Activated CD8-positive, alpha-beta memory T cell treated with anti-CD3 and anti-CD28 coated beads, Interleukin-2, amount 50 U/mL, for 48 hours (primary cell): Measurements from ENCODE around the gene PRPF6.

Experiments used
- DNase-seq: peaks from one replicate; pipeline ENCODE4 v3.0.0-alpha.2; 2020

PRPF6 gene

GRCh38 chr20:64067733-64068307 is 86.9 kb downstream of the PRPF6 start:
- DNase-seq, result no peak

GRCh38 chr20:64068386-64069208 is 87.7 kb downstream of the PRPF6 start:
- DNase-seq, result no peak

DNA sequence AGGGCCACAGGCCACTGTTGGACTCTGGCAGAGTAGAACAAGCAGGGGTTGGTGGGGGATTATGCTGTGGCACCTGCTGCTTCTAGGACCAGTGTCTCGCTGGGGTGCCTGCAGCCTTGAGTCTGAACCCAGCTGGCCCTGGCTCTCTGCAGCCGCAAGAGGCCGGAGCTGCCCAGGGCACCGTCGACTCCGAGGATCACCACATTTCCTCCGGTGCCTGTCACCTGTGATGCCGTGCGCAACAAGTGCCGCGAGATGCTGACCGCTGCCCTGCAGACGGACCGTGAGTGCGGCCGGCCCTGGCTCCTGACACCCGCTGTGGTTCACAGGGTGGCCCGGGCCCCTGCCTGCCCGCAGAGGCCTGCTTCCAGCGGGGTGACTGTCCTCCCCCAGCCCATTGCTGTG is 88.3 kb downstream of the PRPF6 start:
- DNase-seq, result no peak

- DNase-seq, result no peak
Measured at GRCh38 chr20:64069614-64070243, 88.8 kb downstream of the PRPF6 start.

DNA sequence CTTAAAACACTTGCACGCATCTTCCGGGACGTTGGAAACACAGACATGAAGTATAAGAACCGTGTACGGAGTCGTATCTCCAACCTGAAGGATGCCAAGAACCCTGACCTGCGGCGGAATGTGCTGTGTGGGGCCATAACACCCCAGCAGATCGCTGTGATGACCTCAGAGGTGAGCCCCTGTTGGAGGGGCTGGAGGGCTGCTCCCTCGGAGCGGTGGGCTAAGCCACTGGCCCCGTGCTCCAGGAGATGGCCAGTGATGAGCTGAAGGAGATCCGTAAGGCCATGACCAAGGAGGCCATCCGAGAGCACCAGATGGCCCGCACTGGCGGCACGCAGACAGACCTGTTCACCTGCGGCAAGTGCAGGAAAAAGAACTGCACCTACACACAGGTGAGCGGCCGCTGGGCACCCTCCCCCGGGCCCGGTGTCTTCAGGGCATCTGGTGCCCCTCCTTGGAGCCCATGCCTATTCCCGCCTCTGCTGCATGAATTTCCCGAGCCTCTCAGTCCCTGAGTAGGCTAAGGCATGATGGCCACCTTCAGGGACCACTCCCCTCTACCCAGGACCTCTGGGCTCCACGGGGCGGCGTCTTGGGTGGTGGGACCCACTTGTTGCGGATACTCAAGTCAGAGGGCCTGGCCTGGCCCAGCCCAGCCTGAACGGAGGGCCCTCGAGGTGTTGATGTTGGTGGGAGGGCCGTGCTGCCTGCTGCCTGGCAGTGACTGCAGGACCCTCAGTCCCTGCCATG is 89.5 kb downstream of the PRPF6 start:
- no peak for DNase-seq

- DNase-seq, result no peak
Measured at GRCh38 chr20:64071341-64072332, 90.7 kb downstream of the PRPF6 start.

- DNase-seq, result no peak
Measured at GRCh38 chr20:64072498-64073063, 91.6 kb downstream of the PRPF6 start.

DNA sequence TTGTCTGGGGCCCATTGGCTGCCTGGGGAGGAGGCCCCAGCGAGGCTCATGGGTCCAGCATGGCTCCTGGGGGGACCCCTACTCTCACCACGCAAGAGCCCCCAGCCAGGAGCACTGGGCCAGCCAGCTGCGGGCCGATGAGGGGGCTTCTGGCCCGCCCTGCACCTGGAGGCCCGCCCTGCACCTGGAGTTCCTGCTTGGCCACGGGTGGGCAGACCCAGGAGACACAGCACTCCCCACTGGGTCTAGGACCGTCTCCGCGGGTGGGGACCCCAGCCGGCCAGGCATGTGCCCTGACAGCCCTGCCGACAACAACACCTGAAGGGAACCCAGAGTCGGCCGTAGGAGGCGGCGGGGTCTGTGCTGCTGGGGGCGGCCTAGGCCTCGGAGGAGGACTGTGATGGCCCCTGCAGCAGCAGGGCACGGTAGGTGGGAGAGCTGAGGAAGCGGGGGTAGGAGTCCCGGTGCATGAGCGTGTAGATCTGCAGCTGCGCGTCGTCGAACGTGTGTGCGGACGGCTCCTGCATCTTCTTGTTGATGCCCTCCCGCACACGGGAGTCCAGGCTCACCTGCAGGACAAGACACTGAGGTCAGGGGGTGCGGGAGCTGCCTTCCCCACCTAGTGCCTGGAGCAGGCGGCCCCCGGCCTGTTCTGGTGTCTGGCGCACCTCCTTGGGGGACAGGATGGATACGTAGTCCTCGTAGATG is 92.7 kb downstream of the PRPF6 start:
- no peak for DNase-seq

GRCh38 chr20:64074184-64074789 is 93.4 kb downstream of the PRPF6 start:
- no peak for DNase-seq

DNA sequence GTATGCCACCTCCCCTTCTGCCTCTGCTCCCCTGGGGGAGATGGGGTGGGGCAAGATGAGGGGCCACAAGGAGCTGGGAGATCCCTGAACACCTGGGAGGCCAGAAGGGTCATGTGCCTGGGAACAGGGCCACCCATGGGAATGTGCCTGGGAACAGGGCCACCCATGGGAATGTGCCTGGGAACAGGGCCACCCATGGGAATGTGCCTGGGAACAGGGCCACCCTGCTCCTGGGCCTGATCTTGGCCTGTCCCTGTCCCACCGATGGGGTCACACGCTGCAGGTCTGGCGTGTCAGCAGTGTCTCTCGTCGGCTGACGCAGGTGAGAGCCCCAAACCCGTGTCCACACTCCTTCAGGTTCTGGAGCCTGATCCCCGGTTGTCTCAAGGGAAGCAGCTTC is 94.0 kb downstream of the PRPF6 start:
- DNase-seq, result no peak

- DNase-seq, result no peak
Measured at GRCh38 chr20:64075556-64075955, 94.6 kb downstream of the PRPF6 start.

- no peak for DNase-seq
Measured at GRCh38 chr20:64076061-64076997, 95.4 kb downstream of the PRPF6 start.

- no peak for DNase-seq
Measured at GRCh38 chr20:64077094-64077493, 96.2 kb downstream of the PRPF6 start.

DNA sequence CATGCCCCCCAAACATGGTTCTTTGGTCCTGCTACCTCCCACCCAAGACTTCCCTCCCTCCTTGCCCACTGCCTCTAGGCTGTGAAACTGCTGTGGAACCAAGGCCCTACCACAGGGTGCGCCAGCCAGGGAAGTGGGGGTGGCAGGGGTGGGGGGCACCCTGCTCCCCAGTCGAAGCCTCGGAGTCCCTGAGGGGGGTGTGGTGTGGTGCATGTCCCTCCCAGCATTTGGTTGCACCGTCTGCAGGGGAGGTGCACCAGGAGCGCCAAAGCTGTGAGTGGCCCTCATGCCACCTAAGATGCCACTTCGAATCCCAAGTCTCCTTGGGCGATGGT is 96.6 kb downstream of the PRPF6 start:
- no peak for DNase-seq

DNA sequence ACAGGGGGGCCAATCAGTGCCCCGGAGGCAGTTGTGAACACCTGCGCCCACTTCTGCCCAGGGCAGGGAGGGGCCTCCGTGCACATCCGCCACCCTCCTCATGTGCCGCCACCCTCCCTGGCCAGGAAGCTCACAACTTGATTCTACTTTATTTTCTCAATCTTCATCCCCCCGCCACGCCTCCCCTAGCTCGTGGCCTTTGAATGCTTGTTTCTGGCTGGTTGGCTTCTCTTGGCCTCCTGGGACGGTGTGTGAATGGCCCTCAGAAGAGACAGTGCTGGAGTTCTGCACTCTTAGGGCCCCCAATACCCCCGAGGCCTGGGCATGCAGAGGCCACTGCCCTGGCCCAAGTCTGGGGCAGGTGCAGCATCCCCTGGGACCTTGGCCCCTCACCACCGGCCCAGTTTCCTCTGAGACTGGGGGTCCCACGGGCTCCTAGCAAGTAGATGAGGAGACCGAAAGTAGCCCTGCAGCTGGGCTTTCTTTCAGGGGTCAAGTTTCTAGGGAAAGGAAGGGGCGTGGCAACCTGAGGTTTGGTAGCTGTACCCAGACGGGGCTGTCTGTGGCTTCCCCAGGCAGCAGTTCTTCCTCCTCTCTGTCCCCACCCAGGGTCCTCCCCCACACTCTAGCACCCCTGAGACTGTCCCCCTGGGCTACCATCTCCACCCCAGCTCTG is 97.1 kb downstream of the PRPF6 start:
- no peak for DNase-seq

DNA sequence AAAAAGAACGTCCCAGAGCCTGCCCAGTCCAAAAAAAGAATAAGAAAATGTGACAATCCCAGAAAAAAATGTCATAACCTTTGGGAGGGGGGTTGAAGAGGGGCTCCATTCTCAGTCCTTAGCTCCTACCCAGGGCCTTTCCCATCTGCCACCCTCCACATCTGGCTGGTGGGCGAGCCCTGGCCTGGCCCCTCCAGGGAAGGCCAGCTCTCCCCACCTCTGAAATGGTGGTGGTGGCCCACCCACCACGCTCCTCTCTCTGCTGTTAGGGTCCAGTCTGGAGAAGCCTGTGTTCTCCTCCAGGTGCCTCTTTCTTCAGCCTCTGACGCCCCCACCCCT is 98.0 kb downstream of the PRPF6 start:
- no peak for DNase-seq

- DNase-seq, result peak; percentile 82
Measured at GRCh38 chr20:64079273-64080012, 98.5 kb downstream of the PRPF6 start, which contains the start of gene RGS19. Gene RGS19, minus strand, starts transcription at chr20:64079518. Its CDS starts 2,632 bp downstream, at chr20:64076886.
